Vagina (tissue), 2 donors: Measurements from ENCODE around the gene MED19. TPM values are rescaled to one million over a fixed set of nuclear protein-coding genes. Genes with fewer than 3 reads are reported as not detected.

Experiments used
- DNase-seq, 2 donors: peaks; one replicate each; pipeline ENCODE4 v3.0.0-alpha.2; 2017; ENCODE audit errors: extremely low spot score in 2 of 2
- H3K27ac ChIP-seq: fragments of 200-600 bp; sonication (generic); one replicate; pipeline ENCODE4 v1.5.1; 2019
- H3K27me3 ChIP-seq: fragments of 200-600 bp; sonication (generic); one replicate; pipeline ENCODE4 v1.5.1; 2019
- H3K36me3 ChIP-seq, 2 donors: fragments of 200-600 bp; sonication (generic); one replicate each; pipeline ENCODE4 v1.5.1; 2017 to 2019
- H3K4me1 ChIP-seq: fragments of 200-600 bp; sonication (generic); one replicate; pipeline ENCODE4 v1.5.1; 2019
- H3K4me3 ChIP-seq, 2 donors: fragments of 200-600 bp; sonication (generic); 1 replicate in 1 of 2; 2 replicates in 1 of 2; pipeline ENCODE4 v1.5.1; 2016 to 2019
- H3K9me3 ChIP-seq: fragments of 200-600 bp; sonication (generic); one replicate; pipeline ENCODE4 v1.5.1; 2019
- CTCF ChIP-seq, 3 experiments: fragments of 450-650 bp in 2 of 3; fragments of 200-600 bp in 1 of 3; sonication (generic) in 1 of 3; IDR thresholded peaks; one replicate each; pipeline ENCODE4 v1.5.1; 2017 to 2019; ENCODE audit warnings: antibody characterized with exemption in 3 of 3, mild to moderate bottlenecking in 2 of 3, moderate library complexity in 2 of 3
- POLR2A ChIP-seq, 2 donors: fragments of 450-650 bp; IDR thresholded peaks; one replicate each; pipeline ENCODE4 v1.6.1; 2017; ENCODE audit warnings: antibody characterized with exemption in 2 of 2, mild to moderate bottlenecking in 2 of 2, moderate library complexity in 2 of 2
- POLR2AphosphoS5 ChIP-seq, 2 donors: sonication (generic); formaldehyde crosslinking; IDR thresholded peaks; one replicate each; pipeline ENCODE4 v1.9.0; 2017; ENCODE audit warnings: antibody characterized with exemption in 2 of 2, mild to moderate bottlenecking in 2 of 2, low read depth in 1 of 2; ENCODE audit not compliant: insufficient read depth in 1 of 2
- intact Hi-C: fragments of 100-400 bp; cut with DNase I; formaldehyde crosslinking; loops from one replicate; pipeline ENCODE4 v1.15.1; 2023
- total RNA-seq: library from RNA; depleted of rRNA; stranded (reverse); fragments of >200 nt; gene quantifications from one replicate; pipeline ENCODE4 v1.2.3, GENCODE V29; 2016

The MED19 gene
- total RNA-seq, 1 donor from 2014 or later, result 18.4 TPM

GRCh38 chr11:57741132-57742086 is 29.4 kb upstream of the MED19 start, which contains the start of gene SELENOH:
SELENOH (plus strand) TSS chr11:57741491; CDS start chr11:57741596, 105 bp downstream.
- peak in 1 of 2 donors; percentile 98 for DNase-seq
- TF ChIP-seq POLR2A (IDR thresholded peaks at IDR 0.05), result peak in 1 of 2 donors; percentile 50
- peak; percentile 96 for TF ChIP-seq POLR2AphosphoS5 (IDR thresholded peaks at IDR 0.05; ENCODE audit: insufficient read depth in 1 of 2, low read depth in 1 of 2)
- no peak for TF ChIP-seq CTCF (IDR thresholded peaks at IDR 0.05)
- H3K36me3 ChIP-seq, result peaks cover 0 to 41% of the 10 kb centered on the region in 2 donors
- peak within 1 kb of the TSS; percentile 71 to 88 for H3K4me3 ChIP-seq
- no peaks in the 10 kb centered on the region for H3K27me3 ChIP-seq
- no peaks in the 10 kb centered on the region for H3K9me3 ChIP-seq
- H3K27ac ChIP-seq, result peak within 1 kb of the TSS; percentile 86
- peaks cover 20% of the 10 kb centered on the region for H3K4me1 ChIP-seq
- intact Hi-C loops, result loop anchor here (10.0 kb wide), 1 partner anchor 53 kb away; no protein-coding TSS in a partner anchor

GRCh38 chr11:57735619-57736298 is 23.7 kb upstream of the MED19 start:
- Histone ChIP-seq H3K4me3 (no peak overlapping the region), H3K27ac (no peak overlapping the region), H3K36me3 (peaks cover 0 to 17% of the 10 kb centered on the region in 2 donors), H3K9me3 (no peaks in the 10 kb centered on the region), H3K27me3 (no peaks in the 10 kb centered on the region), H3K4me1 (peaks cover 9% of the 10 kb centered on the region)
- DNase-seq, result no peak
- intact Hi-C loops, result no loop called here
- TF ChIP-seq CTCF (IDR thresholded peaks at IDR 0.05) (no peak), POLR2AphosphoS5 (IDR thresholded peaks at IDR 0.05; ENCODE audit: insufficient read depth in 1 of 2, low read depth in 1 of 2) (no peak), POLR2A (IDR thresholded peaks at IDR 0.05) (no peak)

GRCh38 chr11:57732661-57733060 is 20.6 kb upstream of the MED19 start:
- Histone ChIP-seq H3K4me3 (no peak overlapping the region), H3K27ac (no peak overlapping the region), H3K36me3 (peaks cover 0 to under 1% of the 10 kb centered on the region in 2 donors), H3K9me3 (no peaks in the 10 kb centered on the region), H3K4me1 (peaks cover 4% of the 10 kb centered on the region), H3K27me3 (no peaks in the 10 kb centered on the region)
- TF ChIP-seq POLR2AphosphoS5 (IDR thresholded peaks at IDR 0.05; ENCODE audit: insufficient read depth in 1 of 2, low read depth in 1 of 2) (no peak), CTCF (IDR thresholded peaks at IDR 0.05) (no peak), POLR2A (IDR thresholded peaks at IDR 0.05) (no peak)
- no peak for DNase-seq
- intact Hi-C loops, result no loop called here

GRCh38 chr11:57729479-57729878 is 17.5 kb upstream of the MED19 start:
- Histone ChIP-seq H3K27me3 (no peaks in the 10 kb centered on the region), H3K27ac (no peak overlapping the region), H3K36me3 (no peaks in the 10 kb centered on the region), H3K4me3 (no peak overlapping the region), H3K9me3 (no peaks in the 10 kb centered on the region), H3K4me1 (peaks cover 4% of the 10 kb centered on the region)
- intact Hi-C loops, result no loop called here
- DNase-seq, result no peak
- TF ChIP-seq POLR2A (IDR thresholded peaks at IDR 0.05) (no peak), POLR2AphosphoS5 (IDR thresholded peaks at IDR 0.05; ENCODE audit: insufficient read depth in 1 of 2, low read depth in 1 of 2) (no peak), CTCF (IDR thresholded peaks at IDR 0.05) (no peak)
